ENCODE results near the gene CLTA. TPM values are rescaled to one million over a fixed set of nuclear protein-coding genes. Genes with fewer than 3 reads are reported as not detected.

Gene CLTA
- total RNA-seq, 1 donor from 2014 or later, result 335 TPM

DNA sequence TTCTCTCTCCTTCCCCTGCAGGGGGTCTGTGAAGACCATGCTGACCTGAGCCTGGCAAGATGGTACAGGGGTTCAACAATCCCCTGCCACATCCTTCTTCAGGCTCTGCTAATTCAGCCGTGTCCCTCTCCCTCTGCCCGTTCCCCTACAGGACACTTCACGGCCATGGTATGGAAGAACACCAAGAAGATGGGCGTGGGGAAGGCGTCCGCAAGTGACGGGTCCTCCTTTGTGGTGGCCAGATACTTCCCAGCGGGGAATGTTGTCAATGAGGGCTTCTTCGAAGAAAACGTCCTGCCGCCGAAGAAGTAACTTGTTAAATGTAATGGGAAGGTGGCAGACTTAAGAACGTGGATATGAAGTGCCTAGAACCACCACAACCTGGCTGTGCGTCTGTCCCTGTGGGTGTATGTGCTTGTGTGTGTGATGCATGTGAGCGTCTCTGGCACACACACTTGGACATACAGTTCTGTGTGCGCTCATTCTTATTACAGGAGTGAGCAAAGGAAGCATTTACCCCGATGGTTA is 28.4 kb upstream of the CLTA start:
- Histone ChIP-seq H3K4me3 (ENCODE audit: low read depth, low read length) (no peak overlapping the region), H3K36me3 (ENCODE audit: control insufficient read depth, insufficient read depth, low read length) (no peaks in the 10 kb centered on the region), H3K27me3 (ENCODE audit: control insufficient read depth, insufficient read depth, low read length) (peaks cover 1% of the 10 kb centered on the region)
- TF ChIP-seq, protein P1, sequence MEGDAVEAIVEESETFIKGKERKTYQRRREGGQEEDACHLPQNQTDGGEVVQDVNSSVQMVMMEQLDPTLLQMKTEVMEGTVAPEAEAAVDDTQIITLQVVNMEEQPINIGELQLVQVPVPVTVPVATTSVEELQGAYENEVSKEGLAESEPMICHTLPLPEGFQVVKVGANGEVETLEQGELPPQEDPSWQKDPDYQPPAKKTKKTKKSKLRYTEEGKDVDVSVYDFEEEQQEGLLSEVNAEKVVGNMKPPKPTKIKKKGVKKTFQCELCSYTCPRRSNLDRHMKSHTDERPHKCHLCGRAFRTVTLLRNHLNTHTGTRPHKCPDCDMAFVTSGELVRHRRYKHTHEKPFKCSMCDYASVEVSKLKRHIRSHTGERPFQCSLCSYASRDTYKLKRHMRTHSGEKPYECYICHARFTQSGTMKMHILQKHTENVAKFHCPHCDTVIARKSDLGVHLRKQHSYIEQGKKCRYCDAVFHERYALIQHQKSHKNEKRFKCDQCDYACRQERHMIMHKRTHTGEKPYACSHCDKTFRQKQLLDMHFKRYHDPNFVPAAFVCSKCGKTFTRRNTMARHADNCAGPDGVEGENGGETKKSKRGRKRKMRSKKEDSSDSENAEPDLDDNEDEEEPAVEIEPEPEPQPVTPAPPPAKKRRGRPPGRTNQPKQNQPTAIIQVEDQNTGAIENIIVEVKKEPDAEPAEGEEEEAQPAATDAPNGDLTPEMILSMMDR (IDR thresholded peaks at IDR 0.05; ENCODE audit: insufficient read depth, low read length, severe bottlenecking), result no peak
- FAIRE-seq (no peak), DNase-seq (ENCODE audit: low read depth) (no peak)

GRCh38 chr9:36163049-36163785 is 27.5 kb upstream of the CLTA start:
- DNase-seq (ENCODE audit: low read depth) (no peak), FAIRE-seq (no peak)
- Histone ChIP-seq H3K4me3 (ENCODE audit: low read depth, low read length) (no peak overlapping the region), H3K36me3 (ENCODE audit: control insufficient read depth, insufficient read depth, low read length) (no peaks in the 10 kb centered on the region), H3K27me3 (ENCODE audit: control insufficient read depth, insufficient read depth, low read length) (peaks cover 1% of the 10 kb centered on the region)
- TF ChIP-seq, protein P1 (IDR thresholded peaks at IDR 0.05; ENCODE audit: insufficient read depth, low read length, severe bottlenecking), result no peak

GRCh38 chr9:36163786-36164170 is 26.9 kb upstream of the CLTA start:
- no peak for FAIRE-seq
- peak; percentile 26 for DNase-seq (ENCODE audit: low read depth)
- Histone ChIP-seq H3K27me3 (ENCODE audit: control insufficient read depth, insufficient read depth, low read length) (peaks cover 1% of the 10 kb centered on the region), H3K4me3 (ENCODE audit: low read depth, low read length) (no peak overlapping the region), H3K36me3 (ENCODE audit: control insufficient read depth, insufficient read depth, low read length) (no peaks in the 10 kb centered on the region)
- TF ChIP-seq, protein P1 (IDR thresholded peaks at IDR 0.05; ENCODE audit: insufficient read depth, low read length, severe bottlenecking), result no peak

DNA sequence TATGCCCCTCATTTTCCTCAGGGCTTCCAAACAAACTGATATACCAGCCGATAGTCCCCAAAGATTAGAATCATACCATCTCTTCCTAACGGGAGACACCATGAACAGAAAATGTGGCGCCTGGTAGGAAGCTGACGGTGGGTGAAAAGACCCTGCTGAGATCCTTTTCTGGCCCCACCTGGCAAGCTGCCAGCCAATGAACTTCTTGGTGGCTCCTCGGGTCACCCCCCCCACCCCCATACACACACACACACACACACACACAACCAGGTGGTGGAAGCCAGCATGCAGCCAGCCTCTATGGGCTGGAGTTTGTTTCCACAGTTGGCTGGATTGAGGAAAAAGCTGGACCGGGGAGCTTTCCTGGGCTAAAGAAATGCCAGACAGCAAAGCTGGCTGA is 26.3 kb upstream of the CLTA start:
- TF ChIP-seq, protein P1 (IDR thresholded peaks at IDR 0.05; ENCODE audit: insufficient read depth, low read length, severe bottlenecking), result no peak
- no peak overlapping the region for H3K4me3 ChIP-seq (ENCODE audit: low read depth, low read length)
- H3K36me3 ChIP-seq (ENCODE audit: control insufficient read depth, insufficient read depth, low read length), result no peaks in the 10 kb centered on the region
- DNase-seq (ENCODE audit: low read depth), result no peak
- FAIRE-seq, result no peak
- H3K27me3 ChIP-seq (ENCODE audit: control insufficient read depth, insufficient read depth, low read length), result peaks cover 1% of the 10 kb centered on the region

DNA sequence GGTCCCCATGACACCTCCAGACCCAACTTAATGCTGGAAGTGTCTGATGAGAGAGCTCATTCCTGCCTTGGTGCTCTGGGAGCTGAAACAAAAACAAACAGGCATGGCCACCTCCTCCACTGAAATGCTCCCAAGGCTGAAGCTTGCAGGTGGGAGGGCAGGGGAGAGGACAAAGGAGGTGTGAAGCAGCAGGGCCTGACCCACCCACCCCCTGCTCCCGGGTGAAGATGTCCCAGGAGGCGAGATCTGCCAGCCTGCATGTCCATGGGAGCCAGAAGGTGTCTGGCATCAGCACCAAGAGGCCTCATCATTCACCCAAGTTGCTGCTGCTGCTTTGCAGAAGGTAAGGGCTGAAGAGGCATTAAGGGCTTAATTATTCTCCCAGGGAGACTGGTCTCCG is 25.7 kb upstream of the CLTA start:
- Histone ChIP-seq H3K4me3 (ENCODE audit: low read depth, low read length) (no peak overlapping the region), H3K27me3 (ENCODE audit: control insufficient read depth, insufficient read depth, low read length) (peaks cover 1% of the 10 kb centered on the region), H3K36me3 (ENCODE audit: control insufficient read depth, insufficient read depth, low read length) (no peaks in the 10 kb centered on the region)
- FAIRE-seq, result no peak
- TF ChIP-seq, protein P1 (IDR thresholded peaks at IDR 0.05; ENCODE audit: insufficient read depth, low read length, severe bottlenecking), result no peak
- DNase-seq (ENCODE audit: low read depth), result no peak

DNA sequence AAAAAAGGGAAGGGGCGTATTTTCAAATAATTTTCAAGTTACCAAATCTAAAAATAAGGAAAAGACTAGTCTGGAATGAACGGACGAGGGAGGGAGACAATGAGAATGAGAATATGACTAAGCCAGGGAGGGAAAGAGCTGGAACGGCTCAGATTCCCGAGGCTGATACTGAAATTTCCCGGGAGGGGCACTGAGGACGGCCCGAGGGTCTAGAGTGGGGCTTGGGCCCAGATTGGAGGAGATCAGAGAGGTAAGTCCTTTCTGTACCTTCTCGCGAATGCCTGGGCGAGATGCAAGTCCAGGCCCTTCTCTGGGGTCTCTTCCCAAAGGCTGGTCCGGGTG is 24.9 kb upstream of the CLTA start:
- TF ChIP-seq, protein P1 (IDR thresholded peaks at IDR 0.05; ENCODE audit: insufficient read depth, low read length, severe bottlenecking), result no peak
- FAIRE-seq, result no peak

More for the DNA sequence above, 24.9 kb upstream of the CLTA start:
- no peak overlapping the region for H3K4me3 ChIP-seq (ENCODE audit: low read depth, low read length)
- H3K27me3 ChIP-seq (ENCODE audit: control insufficient read depth, insufficient read depth, low read length), result peaks cover 1% of the 10 kb centered on the region
- DNase-seq (ENCODE audit: low read depth), result no peak
- H3K36me3 ChIP-seq (ENCODE audit: control insufficient read depth, insufficient read depth, low read length), result no peaks in the 10 kb centered on the region
